A204.1 (cell line): ENCODE results near the gene FFAR3.
"Not testable (repeated sequence)": the region's sequence is repeated elsewhere in the genome, so short reads cannot be mapped to it uniquely, and the experiment has no call there.

Source experiments
- FAIRE-seq: peaks from 2 replicates; lab custom pipeline; 2012; peaks lifted over from hg19 to GRCh38; lab: Jason Lieb, UNC

Gene FFAR3

DNA sequence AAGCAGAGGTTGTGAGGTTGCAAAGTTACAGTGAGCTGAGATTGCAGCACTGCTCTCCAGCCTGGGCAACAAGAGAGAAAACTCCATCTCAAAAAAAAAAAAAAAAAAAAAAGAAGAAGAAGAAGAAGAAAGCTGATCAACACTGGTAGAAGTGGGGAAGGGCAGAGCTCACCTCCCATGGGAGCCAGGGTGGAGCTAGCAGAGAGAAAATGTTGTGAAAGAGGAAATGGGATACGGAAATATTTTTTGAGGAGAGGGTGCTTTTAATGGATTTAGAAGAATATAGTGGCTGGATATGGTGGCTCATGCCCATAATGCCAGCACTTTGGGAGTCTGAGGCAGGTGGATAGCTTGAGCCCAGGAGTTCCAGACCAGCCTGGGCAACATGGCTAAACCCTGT is 19.4 kb downstream of the FFAR3 start:
- no peak for FAIRE-seq

DNA sequence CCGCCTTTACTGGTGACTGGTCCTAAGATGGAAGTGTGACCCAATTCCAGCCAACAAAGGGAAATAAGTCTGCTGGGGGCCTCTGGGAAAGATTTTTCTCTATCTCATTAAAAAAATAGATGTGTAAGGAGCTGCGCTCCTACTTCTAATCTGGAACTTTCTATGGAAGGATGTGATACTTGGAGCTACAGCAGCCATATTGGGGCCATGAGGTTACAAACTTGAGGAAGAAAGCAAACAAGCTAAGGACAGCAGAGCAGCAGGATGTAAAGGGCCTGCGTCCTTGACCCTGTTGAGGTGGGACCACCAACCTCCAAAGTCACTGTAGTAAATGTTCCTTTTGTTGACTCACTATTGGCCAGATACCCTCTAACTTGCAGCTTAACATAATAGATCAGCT is 20.1 kb downstream of the FFAR3 start:
- no peak for FAIRE-seq

DNA sequence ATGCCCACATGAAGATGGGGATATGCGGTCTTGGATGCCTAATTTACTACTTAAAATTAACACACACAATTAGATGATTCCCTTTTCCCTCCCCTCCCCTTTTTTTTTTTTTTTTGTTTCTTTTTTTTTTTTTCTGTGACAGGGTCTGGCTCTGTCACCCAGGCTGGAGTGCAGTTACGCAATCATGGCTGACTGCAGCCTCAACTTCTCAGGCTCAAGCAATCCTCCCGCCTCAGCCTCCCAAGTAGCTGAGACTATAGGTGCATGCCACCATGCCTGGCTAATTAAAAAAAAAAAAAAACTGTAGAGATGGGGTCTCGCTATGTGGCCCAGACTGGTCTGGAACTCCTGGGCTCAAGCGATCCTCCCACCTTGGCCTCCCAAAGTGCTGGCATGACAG is 21.3 kb downstream of the FFAR3 start:
- FAIRE-seq, result not testable (repeated sequence)

DNA sequence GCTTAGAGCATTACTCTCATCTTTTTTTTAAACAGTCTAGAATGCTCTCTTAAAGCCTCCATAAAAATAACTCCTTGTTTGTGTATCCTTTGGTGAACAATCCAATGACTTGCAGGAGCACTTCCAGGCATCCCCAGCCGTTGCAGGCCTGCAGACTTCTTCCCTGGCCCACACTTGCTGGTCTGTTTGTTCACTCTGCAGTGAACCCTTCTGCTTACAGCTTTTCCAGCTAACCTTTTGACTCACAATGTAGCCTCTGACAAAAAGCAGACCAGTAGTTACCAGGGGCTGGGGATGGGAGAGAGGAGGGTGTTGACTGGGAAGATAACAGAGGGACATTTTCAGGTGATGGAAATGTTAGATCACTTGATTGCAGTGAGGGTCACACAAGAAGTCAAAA is 21.7 kb downstream of the FFAR3 start:
- FAIRE-seq, result no peak

DNA sequence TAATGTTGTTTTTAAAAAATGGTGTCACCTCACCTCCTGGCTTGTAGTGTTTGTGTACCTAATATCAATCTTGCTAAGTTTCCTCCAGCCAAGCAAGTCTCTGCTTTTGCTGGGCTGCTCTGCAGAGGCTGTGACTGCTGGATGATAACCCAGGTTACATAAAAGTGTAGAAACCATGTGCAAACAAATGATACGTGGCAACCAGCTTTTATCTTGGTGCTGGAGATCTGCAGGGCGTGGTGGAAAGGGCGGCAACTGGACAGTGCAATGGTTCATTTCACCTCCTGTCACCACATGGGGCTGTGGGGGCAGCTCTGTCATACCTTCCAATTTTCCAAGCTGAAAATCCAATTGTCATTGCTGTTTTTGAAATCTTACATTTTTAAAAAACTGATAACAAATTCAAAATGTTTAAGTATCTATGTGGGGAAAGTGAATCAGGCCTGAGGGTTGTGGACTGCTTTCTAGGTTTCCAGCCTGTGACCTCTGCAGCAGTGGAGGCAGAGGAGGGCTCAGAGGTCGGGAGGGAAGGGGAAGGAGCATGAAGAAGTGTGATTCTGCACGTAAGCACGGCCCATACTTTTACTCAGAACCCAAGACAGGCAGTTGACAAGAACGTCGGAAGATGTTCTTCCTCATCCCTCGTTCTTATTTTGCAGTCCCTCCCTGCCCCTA is 22.3 kb downstream of the FFAR3 start:
- FAIRE-seq, result no peak

DNA sequence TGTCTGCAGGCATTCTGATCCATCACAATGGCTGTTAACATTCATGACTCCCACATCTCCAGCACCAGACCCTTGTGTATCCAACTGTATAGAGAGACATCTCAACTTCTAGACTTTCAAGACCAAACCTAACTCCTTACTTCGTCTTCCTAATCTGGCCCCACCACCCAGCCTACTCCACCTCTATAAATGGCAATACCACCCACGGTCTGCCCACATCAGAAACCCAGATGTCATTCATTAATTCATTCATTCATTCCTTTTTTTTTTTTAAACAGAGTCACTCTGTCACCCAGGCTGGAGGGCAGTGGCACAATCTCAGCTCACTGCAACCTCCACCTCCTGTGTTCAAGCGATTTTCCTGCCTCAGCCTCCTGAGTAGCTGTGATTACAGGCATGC is 23.1 kb downstream of the FFAR3 start:
- FAIRE-seq, result no peak

DNA sequence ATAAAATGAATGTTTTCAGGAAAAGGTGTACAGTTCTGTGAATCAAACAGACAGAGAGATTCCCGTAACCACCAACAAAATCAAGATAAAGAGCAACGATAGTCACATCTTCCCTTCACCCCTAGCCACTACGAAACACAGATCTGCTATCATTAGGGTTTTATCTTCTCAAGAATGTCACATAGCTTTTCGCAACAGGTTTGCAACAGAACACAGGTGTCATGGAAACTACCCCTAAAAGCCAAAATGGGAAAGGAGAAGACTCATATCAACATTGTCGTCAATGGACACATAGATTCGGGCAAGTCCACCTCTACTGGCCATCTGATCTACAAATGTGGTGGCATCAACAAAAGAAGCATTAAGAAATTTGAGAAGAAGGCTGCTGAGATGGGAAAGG is 23.7 kb downstream of the FFAR3 start:
- no peak for FAIRE-seq

DNA sequence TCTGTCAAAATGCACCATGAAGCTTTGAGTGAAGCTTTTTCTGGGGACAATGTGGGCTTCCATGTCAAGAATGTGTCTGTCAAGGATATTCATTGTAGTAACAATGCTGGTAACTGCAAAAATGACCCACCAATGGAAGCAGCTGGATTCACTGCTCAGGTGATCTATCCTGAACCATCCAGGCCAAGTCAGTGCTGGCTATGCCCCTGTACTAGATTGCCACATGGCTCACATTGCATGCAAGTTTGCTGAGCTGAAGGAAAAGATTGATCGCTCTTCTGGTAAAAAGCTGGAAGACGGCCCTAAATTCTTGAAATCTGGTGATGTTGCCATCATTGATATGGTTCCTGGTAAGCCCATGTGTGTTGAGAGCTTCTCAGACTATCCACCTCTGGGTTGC is 25.3 kb downstream of the FFAR3 start:
- no peak for FAIRE-seq

DNA sequence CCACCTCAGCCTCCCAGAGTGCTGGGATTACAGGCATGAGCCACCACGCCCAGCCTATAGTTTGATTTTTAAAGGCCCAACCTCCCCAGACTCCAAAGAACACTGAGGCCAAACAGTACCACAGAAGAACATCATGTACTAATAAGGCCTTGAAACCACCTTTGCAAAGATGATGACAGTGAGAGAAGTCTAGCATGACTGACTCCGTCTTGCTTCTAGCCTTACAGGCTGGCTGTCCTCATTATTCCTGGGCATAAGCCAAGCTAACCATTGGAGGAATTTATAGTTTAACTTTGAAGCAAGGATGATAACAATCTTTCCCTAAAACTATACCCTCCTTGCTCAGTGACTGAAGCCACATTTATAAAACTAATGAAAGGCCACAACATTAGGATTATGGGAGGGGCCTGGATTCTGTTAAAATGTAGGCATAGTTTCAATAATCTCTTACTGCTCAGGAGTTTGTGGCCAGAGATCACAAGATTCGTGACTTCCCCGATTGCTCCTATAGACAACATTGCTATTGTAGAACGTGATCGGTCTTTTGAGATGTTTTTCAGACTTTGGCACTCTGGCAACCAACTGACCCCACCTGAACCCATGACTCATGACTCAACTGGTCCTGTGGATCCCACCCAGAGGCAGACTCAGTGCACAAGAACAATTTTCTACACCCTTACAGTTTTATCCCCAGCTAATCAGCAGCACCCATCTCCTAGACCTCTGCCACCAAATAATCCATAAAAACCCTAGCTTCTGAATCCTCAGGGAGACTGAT is 30.2 kb downstream of the FFAR3 start:
- no peak for FAIRE-seq

DNA sequence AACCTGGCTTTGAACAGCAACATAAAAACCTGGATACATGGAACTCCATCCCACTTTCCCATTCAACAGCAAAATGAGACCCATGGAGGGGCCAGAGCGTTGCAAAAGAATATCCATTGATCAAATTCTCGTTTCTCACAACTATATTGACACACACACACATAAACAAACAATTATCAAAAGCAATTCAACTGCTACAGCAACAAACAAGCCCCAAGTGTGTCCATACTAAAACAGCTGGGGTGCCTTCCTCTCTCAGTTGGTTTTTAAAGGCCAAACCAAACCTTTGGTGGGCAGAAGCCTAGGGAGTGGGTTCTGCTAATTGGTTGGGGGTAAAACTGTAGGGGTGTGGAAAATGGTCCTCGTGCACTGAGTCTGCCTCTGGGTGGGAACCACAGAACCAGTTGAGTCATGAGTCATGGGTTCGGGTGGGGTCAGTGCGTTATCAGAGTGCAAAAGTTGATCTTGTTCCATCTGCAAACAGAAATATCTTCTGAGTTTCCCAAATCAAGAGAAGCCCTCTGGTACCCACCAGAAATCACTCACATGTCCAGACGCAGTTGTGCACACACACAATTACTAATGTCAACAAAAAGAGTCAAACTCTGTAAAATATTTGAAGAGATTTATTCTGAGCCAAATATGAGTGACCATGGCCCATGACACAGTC is 31.1 kb downstream of the FFAR3 start:
- no peak for FAIRE-seq

DNA sequence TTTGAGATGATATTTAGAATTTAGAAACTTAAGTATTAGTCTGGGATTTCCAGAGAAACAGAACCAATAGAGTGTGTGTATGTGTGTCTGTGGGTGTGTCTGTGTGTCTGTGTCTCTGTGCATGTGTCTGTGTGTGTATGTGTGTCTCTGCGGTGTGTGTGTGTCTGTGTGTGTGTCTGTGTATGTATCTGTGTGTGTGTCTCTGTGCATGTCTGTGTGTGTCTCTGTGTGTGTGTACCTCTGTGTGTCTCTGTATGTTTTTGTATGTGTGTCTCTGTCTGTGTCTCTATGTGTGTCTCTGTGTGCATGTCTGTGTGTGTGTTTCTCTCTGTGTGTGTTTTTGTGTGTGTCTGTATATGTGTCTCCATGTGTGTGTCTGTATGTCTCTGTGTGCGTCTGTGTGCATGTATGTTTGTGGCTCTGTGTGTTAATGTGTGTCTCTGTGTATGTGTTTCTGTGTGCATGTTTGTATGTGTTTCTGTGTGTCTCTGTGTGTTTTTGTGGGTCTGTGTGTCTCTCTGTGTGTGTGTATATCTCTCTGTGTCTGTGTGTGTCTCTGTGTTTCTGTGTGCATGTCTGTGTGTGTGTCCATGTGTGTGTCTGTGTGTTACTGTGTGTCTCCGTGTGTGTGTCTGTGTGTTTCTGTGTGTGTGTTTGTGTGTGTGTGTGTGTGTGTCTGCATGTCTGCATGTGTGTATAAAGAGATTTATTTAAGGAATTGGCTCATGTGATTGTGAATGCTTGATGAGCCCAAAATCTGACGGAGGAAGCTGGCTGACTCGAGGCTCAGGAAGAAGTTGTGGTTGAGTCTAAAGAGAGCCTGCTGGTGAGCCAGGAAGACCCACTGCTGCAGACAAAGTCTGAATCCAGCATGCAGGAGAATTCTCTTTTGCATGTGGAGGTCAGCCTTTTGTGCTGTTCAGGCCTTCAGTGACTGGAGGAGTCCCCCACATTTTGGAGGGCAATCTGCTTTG is 34.8 kb downstream of the FFAR3 start:
- FAIRE-seq, result no peak

DNA sequence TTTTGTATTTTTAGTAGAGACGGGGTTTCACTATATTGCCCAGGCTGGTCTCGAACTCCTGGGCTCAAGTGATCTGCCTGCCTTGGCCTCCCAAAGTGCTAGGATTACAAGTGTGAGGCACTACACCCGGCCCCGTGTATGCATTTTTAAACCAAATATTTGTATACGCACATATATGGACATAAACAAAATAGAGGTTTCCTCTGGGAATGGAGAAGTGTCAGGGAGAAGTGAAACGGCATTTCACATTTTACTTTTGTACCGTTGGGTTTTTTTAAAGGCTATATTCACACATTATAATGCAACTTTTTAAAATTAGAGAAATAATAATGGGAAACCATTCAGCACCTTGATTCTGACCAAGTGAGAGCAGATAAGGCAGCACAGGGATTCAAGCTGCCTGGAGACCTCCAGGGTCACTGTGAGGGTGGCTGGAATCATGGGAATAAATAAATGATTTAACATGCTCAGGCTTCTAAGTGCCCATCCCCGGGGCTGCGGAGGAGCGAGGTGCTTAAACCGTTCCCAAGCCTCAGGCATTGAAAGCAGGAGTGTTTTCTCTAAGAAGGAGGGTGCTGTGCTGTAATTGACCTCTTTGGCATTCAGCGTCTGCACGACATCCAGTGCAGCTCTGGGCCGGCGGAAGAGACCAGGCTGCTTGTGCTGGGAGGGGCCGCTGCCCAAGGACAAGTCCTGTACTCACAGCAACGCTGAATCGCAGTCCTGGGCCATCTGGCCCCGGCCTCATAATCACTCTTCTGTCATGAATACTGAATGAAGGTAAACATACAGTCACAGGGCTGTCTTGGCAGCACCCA is 37.3 kb downstream of the FFAR3 start:
- FAIRE-seq, result no peak

DNA sequence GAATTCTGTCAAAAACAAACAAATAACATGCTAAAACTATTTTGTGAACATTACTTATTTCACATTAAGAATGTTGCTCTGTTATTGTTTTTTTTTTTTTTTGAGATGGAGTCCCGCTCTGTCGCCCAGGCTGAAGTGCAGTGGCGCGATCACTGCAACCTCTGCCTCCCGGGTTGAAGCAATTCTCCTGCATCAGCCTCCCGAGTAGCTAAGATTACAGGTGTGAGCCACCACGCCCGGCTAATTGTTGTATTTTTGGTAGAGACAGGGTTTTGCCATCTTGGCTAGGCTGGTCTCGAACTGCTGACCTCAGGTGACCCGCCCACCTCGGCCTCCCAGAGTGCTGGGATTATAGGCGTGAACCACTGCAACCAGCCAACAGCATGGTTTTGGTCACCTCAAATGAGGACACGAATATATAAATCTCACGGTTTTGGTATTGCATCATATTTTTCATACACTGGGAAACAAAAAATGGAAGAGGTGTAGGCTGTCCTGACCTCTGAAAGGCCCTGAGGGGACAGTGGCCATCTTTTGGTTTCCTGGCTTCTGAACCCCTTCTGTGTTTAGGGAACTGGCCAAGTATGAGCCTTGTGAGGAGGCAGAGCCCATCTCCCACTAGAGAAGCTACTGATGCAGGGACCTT is 38.1 kb downstream of the FFAR3 start:
- FAIRE-seq, result no peak

DNA sequence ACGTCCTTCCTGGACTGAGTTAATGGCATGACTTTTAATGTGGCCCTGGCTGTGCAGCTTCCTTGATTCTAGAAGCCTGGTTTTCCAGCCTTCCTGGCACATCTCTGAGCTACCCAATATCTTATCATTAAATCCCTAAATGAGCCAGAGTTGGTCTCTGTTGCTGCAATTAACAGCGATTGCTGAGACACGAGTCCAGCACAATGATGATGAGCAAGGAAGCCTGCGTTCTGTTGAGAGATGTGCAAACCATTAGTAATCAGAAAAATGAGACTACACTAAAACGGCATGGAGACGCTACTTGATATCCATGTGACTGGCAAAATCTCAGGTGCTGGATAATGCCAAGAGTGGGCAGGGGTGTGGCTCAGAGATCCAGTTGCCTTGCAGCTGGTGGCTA is 38.8 kb downstream of the FFAR3 start:
- no peak for FAIRE-seq

DNA sequence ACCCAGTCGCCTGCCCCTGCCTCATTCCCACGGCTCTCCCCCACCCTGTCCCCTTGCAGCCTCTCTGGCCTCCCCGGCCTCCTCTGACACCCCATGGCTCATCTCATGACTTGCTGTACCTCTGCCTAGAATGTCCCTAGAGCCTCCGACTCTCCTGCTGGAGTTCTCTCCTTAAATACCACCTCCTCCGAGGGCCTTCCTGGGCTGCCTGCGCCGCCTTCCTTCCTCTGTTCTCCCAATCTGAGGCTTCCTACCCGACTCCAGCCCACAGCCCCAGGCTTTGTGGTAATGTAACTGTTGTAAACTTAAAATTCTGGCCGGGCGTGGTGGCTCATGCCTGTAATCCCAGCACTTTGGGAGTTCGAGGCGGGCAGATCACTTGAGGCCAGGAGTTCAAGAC is 40.3 kb downstream of the FFAR3 start:
- no peak for FAIRE-seq

DNA sequence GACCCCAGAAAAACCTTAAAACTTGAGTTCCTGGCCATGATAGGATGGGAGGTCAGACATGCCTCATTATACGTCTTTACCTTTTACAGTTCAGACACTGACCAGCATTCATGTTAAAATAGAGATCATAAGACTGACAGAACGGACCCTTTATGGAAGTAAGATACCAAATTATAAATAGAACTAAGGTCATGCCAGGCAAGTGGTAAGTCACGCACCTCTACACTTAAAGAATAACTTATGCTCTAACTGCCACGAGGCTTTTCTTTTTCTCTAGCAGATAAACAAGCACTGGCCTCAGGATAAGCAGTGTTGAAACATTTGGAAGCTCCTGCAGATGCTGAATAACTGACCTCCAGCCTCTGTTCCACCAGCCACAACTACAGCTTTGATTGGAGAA is 41.0 kb downstream of the FFAR3 start:
- no peak for FAIRE-seq

DNA sequence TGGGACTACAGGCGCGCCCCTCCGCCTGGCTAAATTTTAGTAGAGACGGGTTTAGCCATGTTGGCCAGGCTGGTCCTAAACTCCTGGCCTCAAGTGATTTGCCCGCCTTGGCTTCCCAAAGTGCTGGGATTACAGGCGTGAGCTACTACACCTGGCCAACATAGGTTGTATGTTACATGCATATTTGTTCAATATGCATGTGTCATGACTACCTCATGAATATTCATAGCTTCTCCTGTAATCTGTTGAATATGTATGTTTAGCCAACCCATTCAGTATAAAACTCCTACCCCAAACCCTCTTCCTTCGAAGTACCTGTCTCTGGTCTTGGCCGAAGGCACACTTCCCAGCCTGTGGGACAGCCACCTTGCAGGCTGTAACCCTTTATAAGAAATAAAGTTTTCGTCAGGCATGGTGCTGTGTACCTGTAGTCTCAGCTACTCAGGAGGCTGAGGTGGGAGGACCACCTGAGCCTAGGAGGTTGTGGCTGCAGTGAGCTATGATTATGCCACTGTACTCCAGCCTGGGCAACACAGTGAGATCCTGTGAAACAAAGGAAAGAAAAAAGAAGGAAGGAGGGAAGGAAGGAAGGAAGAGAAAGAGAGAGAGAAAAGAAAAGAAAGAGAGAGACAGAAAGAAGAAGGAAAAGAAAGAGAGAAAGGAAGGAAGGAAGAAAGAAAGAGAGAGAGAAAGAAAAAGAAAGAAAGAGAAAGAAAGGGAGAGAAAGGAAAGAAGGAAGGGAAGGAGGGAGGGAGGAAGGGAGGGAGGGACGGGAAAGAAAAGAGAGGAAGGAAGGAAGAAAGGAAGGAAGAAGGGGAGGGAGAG is 41.9 kb downstream of the FFAR3 start:
- no peak for FAIRE-seq

DNA sequence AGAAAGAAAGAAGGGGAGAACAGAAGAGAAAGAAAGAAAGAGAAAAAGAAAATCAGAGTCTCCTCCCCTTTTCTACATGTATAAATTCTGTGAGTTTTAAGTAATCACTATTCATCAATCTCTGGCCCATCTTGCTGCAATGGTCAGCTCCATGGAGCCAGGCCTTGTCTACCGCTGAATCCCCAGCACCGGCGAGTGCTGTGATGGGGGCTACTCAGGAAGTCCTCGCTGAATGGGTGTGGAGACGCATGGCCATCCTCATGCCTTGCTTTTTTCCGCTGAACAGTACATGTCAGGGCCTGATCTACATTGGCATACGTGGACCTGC is 42.5 kb downstream of the FFAR3 start:
- FAIRE-seq, result no peak

DNA sequence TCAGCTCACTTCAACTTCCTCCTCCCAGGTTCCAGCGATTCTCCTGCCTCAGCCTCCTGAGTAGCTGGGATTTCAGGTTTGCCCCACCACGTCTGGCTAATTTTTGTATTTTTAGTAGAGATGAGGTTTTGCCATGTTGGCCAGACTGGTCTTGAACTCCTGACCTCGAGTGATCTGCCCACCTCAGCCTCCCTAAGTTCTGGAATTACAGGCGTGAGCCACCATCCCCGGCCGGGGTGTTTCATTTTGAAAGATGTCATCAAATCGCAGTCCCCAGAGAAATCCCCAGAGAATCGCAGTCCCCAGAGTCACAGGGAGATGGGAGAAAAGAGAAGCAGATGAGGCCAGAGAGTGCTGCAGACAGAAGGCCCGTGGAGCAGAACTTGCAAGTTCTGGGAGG is 43.2 kb downstream of the FFAR3 start:
- FAIRE-seq, result not testable (repeated sequence)

DNA sequence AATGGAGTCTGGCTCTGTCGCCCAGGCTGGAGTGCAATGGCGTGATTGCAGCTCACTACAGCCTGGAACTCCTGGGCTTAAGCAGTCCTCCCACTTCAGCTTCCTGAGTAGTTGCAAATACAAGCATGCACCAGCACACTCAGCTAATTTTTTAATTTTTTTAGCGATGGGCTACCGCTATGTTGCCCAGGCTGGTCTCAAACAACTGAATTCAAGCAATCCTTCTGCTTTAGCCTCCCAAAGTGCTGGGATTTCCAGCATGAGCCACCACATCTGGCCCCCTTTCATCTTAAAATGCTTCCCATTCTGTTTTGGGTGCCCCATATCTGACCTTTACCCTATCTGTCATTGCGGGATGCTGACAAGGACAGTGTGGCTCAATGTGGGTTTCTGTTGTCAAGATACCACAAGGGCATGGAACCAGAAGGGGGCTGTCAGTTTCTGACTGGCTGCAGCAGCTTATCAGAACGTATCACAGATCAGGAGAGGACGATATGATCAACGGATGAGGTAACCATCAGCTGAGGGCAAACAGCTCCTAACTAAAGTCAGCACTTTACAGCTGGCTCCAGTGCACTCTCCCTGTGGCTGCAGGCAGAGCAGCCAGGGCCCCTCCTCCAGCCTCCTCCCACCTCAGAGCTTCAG is 45.0 kb downstream of the FFAR3 start:
- no peak for FAIRE-seq
